HFFc6 (cell line): Measurements from ENCODE around the gene ELF3. TPM values are rescaled to one million over a fixed set of nuclear protein-coding genes. Genes with fewer than 3 reads are reported as not detected.

Source experiments
- DNase-seq: peaks from one replicate; pipeline ENCODE4 v3.0.0-alpha.2; 2018
- H3K27ac Mint-ChIP-seq: 2 replicates; pipeline ENCODE4 v1.8.0; 2020; ENCODE audit warnings: mild to moderate bottlenecking, mixed read lengths
- H3K27me3 Mint-ChIP-seq: 2 replicates; pipeline ENCODE4 v1.8.0; 2021; ENCODE audit warnings: mild to moderate bottlenecking, moderate library complexity, mixed read lengths; ENCODE audit not compliant: insufficient read depth
- H3K36me3 Mint-ChIP-seq: 2 replicates; pipeline ENCODE4 v1.8.0; 2021; ENCODE audit warnings: low read depth, mixed read lengths
- H3K4me1 Mint-ChIP-seq: 2 replicates; pipeline ENCODE4 v1.8.0; 2020; ENCODE audit warnings: low read depth, mixed read lengths
- H3K4me3 Mint-ChIP-seq: 2 replicates; pipeline ENCODE4 v1.8.0; 2020; ENCODE audit warnings: mild to moderate bottlenecking, moderate library complexity, mixed read lengths
- H3K9me3 Mint-ChIP-seq: 2 replicates; pipeline ENCODE4 v1.8.0; 2020; ENCODE audit warnings: mild to moderate bottlenecking, mixed read lengths
- CTCF ChIP-seq: fragments of 200-600 bp; sonication (generic); IDR thresholded peaks from 2 replicates; pipeline ENCODE4 v1.5.0; 2021; ENCODE audit warnings: antibody characterized with exemption, mild to moderate bottlenecking
- total RNA-seq, 6 experiments: library from RNA; stranded (reverse); fragmentation: NEBNext Ultra II Directional; extraction: Animal tissue kit (Norgen Biotek cat#: 25700); gene quantifications; 2 replicates in 1 of 6; 3 replicates in 5 of 6; pipeline ENCODE4 v1.2.3, GENCODE V29; 2021

Gene ELF3
- total RNA-seq, 6 experiments from 2014 or later, result 0.09 TPM; not detected in 4

- H3K4me3 Mint-ChIP-seq, result no peak overlapping the region
- no peaks in the 10 kb centered on the region for H3K9me3 Mint-ChIP-seq
- no peak for TF ChIP-seq CTCF
- peaks cover 8% of the 10 kb centered on the region for H3K27me3 Mint-ChIP-seq
- H3K4me1 Mint-ChIP-seq, result peaks cover 39% of the 10 kb centered on the region
- H3K36me3 Mint-ChIP-seq, result peaks cover 25% of the 10 kb centered on the region
- H3K27ac Mint-ChIP-seq, result peak overlapping the region; percentile 67
- peak; percentile 61 for DNase-seq
Observed at GRCh38 chr1:201970334-201971159, 39.8 kb upstream of the ELF3 start.

- TF ChIP-seq CTCF, result no peak
- H3K27me3 Mint-ChIP-seq, result peaks cover 1% of the 10 kb centered on the region; the same call in 1 of the 2 replicates
- H3K36me3 Mint-ChIP-seq, result peaks cover 5% of the 10 kb centered on the region; the same call in 1 of the 2 replicates
- peak overlapping the region; percentile 89 for H3K4me3 Mint-ChIP-seq
- H3K9me3 Mint-ChIP-seq, result no peaks in the 10 kb centered on the region
- peak overlapping the region; percentile 80 for H3K27ac Mint-ChIP-seq
- peaks cover 24% of the 10 kb centered on the region for H3K4me1 Mint-ChIP-seq
- no peak for DNase-seq
Observed at GRCh38 chr1:201982082-201982622, 28.2 kb upstream of the ELF3 start.

DNA sequence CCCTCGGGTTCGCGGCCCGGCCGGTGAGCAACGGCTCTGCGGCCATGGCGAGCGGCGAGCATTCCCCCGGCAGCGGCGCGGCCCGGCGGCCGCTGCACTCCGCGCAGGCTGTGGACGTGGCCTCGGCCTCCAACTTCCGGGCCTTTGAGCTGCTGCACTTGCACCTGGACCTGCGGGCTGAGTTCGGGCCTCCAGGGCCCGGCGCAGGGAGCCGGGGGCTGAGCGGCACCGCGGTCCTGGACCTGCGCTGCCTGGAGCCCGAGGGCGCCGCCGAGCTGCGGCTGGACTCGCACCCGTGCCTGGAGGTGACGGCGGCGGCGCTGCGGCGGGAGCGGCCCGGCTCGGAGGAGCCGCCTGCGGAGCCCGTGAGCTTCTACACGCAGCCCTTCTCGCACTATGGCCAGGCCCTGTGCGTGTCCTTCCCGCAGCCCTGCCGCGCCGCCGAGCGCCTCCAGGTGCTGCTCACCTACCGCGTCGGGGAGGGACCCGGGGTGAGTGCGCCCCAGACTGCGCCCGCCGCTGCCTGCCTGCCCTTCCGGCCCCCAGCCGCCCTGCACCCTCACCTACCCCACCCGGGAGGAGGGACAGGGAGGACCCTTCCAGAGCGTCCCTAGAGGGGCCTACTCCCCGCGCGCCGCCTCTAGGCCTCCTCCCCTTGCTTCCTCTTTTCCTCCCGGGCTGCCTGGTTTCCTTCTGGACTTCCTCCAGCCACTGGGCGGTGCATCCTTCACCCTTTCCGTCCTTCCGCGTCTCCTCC lies 27.6 kb upstream of the ELF3 start, which contains the start of gene RNPEP:
TSS of gene RNPEP (plus strand) at position 26 of the 757 bp plus-strand sequence. CDS start at position 45, 19 bp downstream.
- peak; percentile 79 for DNase-seq
- peaks cover 1% of the 10 kb centered on the region; the same call in 1 of the 2 replicates for H3K27me3 Mint-ChIP-seq
- peak within 1 kb of the TSS; percentile 80 for H3K27ac Mint-ChIP-seq
- H3K4me1 Mint-ChIP-seq, result peaks cover 25% of the 10 kb centered on the region
- TF ChIP-seq CTCF, result peak; percentile 44
- H3K9me3 Mint-ChIP-seq, result no peaks in the 10 kb centered on the region
- peaks cover 5% of the 10 kb centered on the region; the same call in 1 of the 2 replicates for H3K36me3 Mint-ChIP-seq
- peak within 1 kb of the TSS; percentile 95 for H3K4me3 Mint-ChIP-seq

DNA sequence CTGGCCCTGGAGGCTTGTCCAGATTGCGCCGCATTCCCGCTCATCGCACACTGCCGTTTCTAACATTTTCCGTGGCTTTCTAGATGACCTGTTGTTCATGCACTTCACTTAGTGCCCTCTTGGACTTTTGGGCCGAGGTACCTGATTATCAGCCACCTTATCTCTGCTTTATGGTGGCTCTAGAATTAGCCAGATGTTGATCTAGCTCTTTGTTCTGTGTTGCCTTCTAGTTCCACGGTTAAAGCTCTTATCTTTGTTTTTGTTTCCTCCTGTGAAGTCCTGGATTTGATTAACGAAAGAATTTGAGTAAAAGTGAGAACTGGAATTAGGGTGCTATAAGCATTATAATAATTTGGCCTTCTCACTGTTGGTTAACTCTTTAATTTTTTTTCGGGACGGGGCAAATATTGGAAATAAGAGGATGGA lies 27.0 kb upstream of the ELF3 start:
- H3K36me3 Mint-ChIP-seq, result peaks cover 5% of the 10 kb centered on the region; the same call in 1 of the 2 replicates
- peaks cover 25% of the 10 kb centered on the region for H3K4me1 Mint-ChIP-seq
- H3K27ac Mint-ChIP-seq, result peak overlapping the region; percentile 78
- peak overlapping the region; percentile 95 for H3K4me3 Mint-ChIP-seq
- TF ChIP-seq CTCF, result no peak; the same call in 1 of the 2 replicates
- H3K27me3 Mint-ChIP-seq, result peaks cover 1% of the 10 kb centered on the region; the same call in 1 of the 2 replicates
- H3K9me3 Mint-ChIP-seq, result no peaks in the 10 kb centered on the region
- no peak for DNase-seq

DNA sequence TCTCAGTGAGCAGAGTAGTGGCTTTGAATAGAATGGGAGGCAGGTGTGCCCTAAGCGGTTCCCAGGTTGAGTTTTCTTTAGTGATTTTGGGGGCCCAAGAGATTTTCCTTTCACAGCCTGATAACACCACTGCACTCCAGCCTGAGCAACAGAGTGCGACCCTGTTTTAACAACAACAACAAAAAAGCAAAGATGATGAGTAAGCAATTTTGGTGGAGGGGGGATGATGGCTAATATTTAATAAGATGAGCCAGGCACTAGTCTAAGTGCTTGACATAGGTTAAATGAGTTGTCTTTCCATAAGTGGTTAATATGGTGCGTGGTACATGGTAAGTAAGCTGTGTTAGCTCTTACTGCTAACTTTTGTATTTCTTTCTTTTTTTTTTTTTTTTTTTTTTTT lies 25.9 kb upstream of the ELF3 start:
- DNase-seq, result no peak
- H3K4me3 Mint-ChIP-seq, result peak overlapping the region; percentile 95
- H3K36me3 Mint-ChIP-seq, result peaks cover 5% of the 10 kb centered on the region; the same call in 1 of the 2 replicates
- H3K4me1 Mint-ChIP-seq, result peaks cover 25% of the 10 kb centered on the region
- no peaks in the 10 kb centered on the region for H3K9me3 Mint-ChIP-seq
- peaks cover 1% of the 10 kb centered on the region; the same call in 1 of the 2 replicates for H3K27me3 Mint-ChIP-seq
- H3K27ac Mint-ChIP-seq, result peak overlapping the region; percentile 7; the same call in 1 of the 2 replicates
- TF ChIP-seq CTCF, result no peak
